ENCODE data around the gene CHD2.

- TF ChIP-seq CTCF (IDR thresholded peaks at IDR 0.05) = no peak
- no peak for TF ChIP-seq POLR2AphosphoS5 (IDR thresholded peaks at IDR 0.05; ENCODE audit: low read depth, low read length)
- no peak for TF ChIP-seq REST (IDR thresholded peaks at IDR 0.05; ENCODE audit: insufficient read depth in 1 of 2, low read depth in 2 of 2, low read length in 1 of 2)
- no peak for TF ChIP-seq SIN3A (IDR thresholded peaks at IDR 0.05; ENCODE audit: borderline replicate concordance, insufficient read depth, low read depth, low read length)
- no peak for TF ChIP-seq TCF7L2 (IDR thresholded peaks at IDR 0.05; ENCODE audit: low read depth, low read length)
Measured at GRCh38 chr15:92914768-92915221, 14.7 kb downstream of the CHD2 start.
